ENCODE results near the gene OR51M1. TPM values are rescaled to one million over a fixed set of nuclear protein-coding genes. Genes with fewer than 3 reads are reported as not detected.
"Not testable (repeated sequence)": the region's sequence is repeated elsewhere in the genome, so short reads cannot be mapped to it uniquely, and the experiment has no call there.

The OR51M1 gene
- polyA plus RNA-seq (2013, experiment 1 of 2) = not detected
- polyA plus RNA-seq (2013, experiment 2 of 2) = not detected

- Histone ChIP-seq H3K79me1 (ENCODE audit: low read depth, low read length) (no peaks in the 10 kb centered on the region), H2AK5ac (ENCODE audit: low read depth, low read length) (no peak within 1 kb of the TSS), H3K4me3 (ENCODE audit: low read length in 2 of 2) (no peak within 1 kb of the TSS), H3K4me2 (ENCODE audit: insufficient read depth, low read length, poor library complexity, severe bottlenecking) (no peak within 1 kb of the TSS), H3K23ac (ENCODE audit: low read depth, low read length, poor library complexity) (no peak within 1 kb of the TSS), H4K8ac (ENCODE audit: low read depth, low read length) (no peak within 1 kb of the TSS), H3K36me3 (replicated peaks in 1 of 2; ENCODE audit: control insufficient read depth in 2 of 2, insufficient read depth in 2 of 2, low read length in 2 of 2) (no peaks in the 10 kb centered on the region), H4K91ac (ENCODE audit: low read depth, low read length, poor library complexity) (no peak within 1 kb of the TSS), H2BK15ac (ENCODE audit: low read length) (no peak within 1 kb of the TSS), H3K14ac (ENCODE audit: low read length) (no peak within 1 kb of the TSS), H3K4me1 (ENCODE audit: control insufficient read depth in 2 of 2, insufficient read depth in 1 of 2, low read depth in 1 of 2, low read length in 2 of 2) (peaks cover 0 to 2% of the 10 kb centered on the region in 2 donors), H3K27ac (replicated peaks; ENCODE audit: low read length) (no peak within 1 kb of the TSS), H3K9ac (ENCODE audit: low read depth, low read length, poor library complexity) (no peak within 1 kb of the TSS), H2BK12ac (ENCODE audit: low read length) (no peak within 1 kb of the TSS), H3K18ac (ENCODE audit: low read length) (peak within 1 kb of the TSS; percentile 1), H2AFZ (ENCODE audit: low read length) (no peak within 1 kb of the TSS), H3K9me3 (replicated peaks in 1 of 2; ENCODE audit: control insufficient read depth in 2 of 2, insufficient read depth in 1 of 2, low read depth in 1 of 2, low read length in 2 of 2) (no peaks in the 10 kb centered on the region), H3K4ac (ENCODE audit: low read length) (no peak within 1 kb of the TSS), H2BK120ac (ENCODE audit: low read depth, low read length) (no peak within 1 kb of the TSS), H2BK5ac (ENCODE audit: low read length) (no peak within 1 kb of the TSS), H3K27me3 (ENCODE audit: control insufficient read depth in 3 of 3, insufficient read depth in 3 of 3, low read depth in 1 of 3, low read length in 3 of 3) (no peaks in the 10 kb centered on the region)
- DNase-seq (ENCODE audit: low spot score) = no peak
- WGBS, 2 donors (ENCODE audit: extremely low coverage in 2 of 2, insufficient read length in 2 of 2, insufficient replicate concordance in 1 of 2) = no CpG with 5 or more reads among the region's 1 CpG
These were observed at the start of gene OR51M1 for GRCh38 chr11:5383576-5383975. OR51M1 (plus strand) TSS chr11:5383812; CDS start chr11:5389399, 5,587 bp downstream.

- no peak overlapping the region for H2BK12ac ChIP-seq (ENCODE audit: low read length)
- no peak overlapping the region for H2BK120ac ChIP-seq (ENCODE audit: low read depth, low read length)
- no peak overlapping the region for H3K27ac ChIP-seq (replicated peaks; ENCODE audit: low read length)
- H3K9me3 ChIP-seq (replicated peaks in 1 of 2; ENCODE audit: control insufficient read depth in 2 of 2, insufficient read depth in 1 of 2, low read depth in 1 of 2, low read length in 2 of 2) = no peaks in the 10 kb centered on the region
- no peak overlapping the region for H2BK5ac ChIP-seq (ENCODE audit: low read length)
- no peak overlapping the region for H3K4ac ChIP-seq (ENCODE audit: low read length)
- no peak overlapping the region for H3K9ac ChIP-seq (ENCODE audit: low read depth, low read length, poor library complexity)
- no peaks in the 10 kb centered on the region for H3K4me1 ChIP-seq (ENCODE audit: control insufficient read depth in 2 of 2, insufficient read depth in 1 of 2, low read depth in 1 of 2, low read length in 2 of 2)
- no peaks in the 10 kb centered on the region for H3K36me3 ChIP-seq (replicated peaks in 1 of 2; ENCODE audit: control insufficient read depth in 2 of 2, insufficient read depth in 2 of 2, low read length in 2 of 2)
- no peaks in the 10 kb centered on the region for H3K79me1 ChIP-seq (ENCODE audit: low read depth, low read length)
- no peak overlapping the region for H3K4me2 ChIP-seq (ENCODE audit: insufficient read depth, low read length, poor library complexity, severe bottlenecking)
- no peak for DNase-seq (ENCODE audit: low spot score)
- H3K4me3 ChIP-seq (ENCODE audit: low read length in 2 of 2) = no peak overlapping the region
- no peaks in the 10 kb centered on the region for H3K27me3 ChIP-seq (ENCODE audit: control insufficient read depth in 3 of 3, insufficient read depth in 3 of 3, low read depth in 1 of 3, low read length in 3 of 3)
- no peak overlapping the region for H4K91ac ChIP-seq (ENCODE audit: low read depth, low read length, poor library complexity)
- no peak overlapping the region for H2AK5ac ChIP-seq (ENCODE audit: low read depth, low read length)
- WGBS, 2 donors (ENCODE audit: extremely low coverage in 2 of 2, insufficient read length in 2 of 2, insufficient replicate concordance in 1 of 2) = no CpG with 5 or more reads among the region's 1 CpG
- H3K23ac ChIP-seq (ENCODE audit: low read depth, low read length, poor library complexity) = no peak overlapping the region
- H2AFZ ChIP-seq (ENCODE audit: low read length) = no peak overlapping the region
- no peak overlapping the region for H3K18ac ChIP-seq (ENCODE audit: low read length)
- no peak overlapping the region for H4K8ac ChIP-seq (ENCODE audit: low read depth, low read length)
- H2BK15ac ChIP-seq (ENCODE audit: low read length) = no peak overlapping the region
- no peak overlapping the region for H3K14ac ChIP-seq (ENCODE audit: low read length)
These were observed 48.4 kb upstream of the OR51M1 start for GRCh38 chr11:5335170-5335569.

- no peak overlapping the region for H3K4me2 ChIP-seq (ENCODE audit: insufficient read depth, low read length, poor library complexity, severe bottlenecking)
- no peak overlapping the region for H2AK5ac ChIP-seq (ENCODE audit: low read depth, low read length)
- no peak overlapping the region for H3K4me3 ChIP-seq (ENCODE audit: low read length in 2 of 2)
- no peaks in the 10 kb centered on the region for H3K4me1 ChIP-seq (ENCODE audit: control insufficient read depth in 2 of 2, insufficient read depth in 1 of 2, low read depth in 1 of 2, low read length in 2 of 2)
- H3K18ac ChIP-seq (ENCODE audit: low read length) = no peak overlapping the region
- no peak for DNase-seq (ENCODE audit: low spot score)
- H3K9ac ChIP-seq (ENCODE audit: low read depth, low read length, poor library complexity) = no peak overlapping the region
- H3K14ac ChIP-seq (ENCODE audit: low read length) = no peak overlapping the region
- no peak overlapping the region for H2AFZ ChIP-seq (ENCODE audit: low read length)
- no peak overlapping the region for H2BK5ac ChIP-seq (ENCODE audit: low read length)
- H3K9me3 ChIP-seq (replicated peaks in 1 of 2; ENCODE audit: control insufficient read depth in 2 of 2, insufficient read depth in 1 of 2, low read depth in 1 of 2, low read length in 2 of 2) = no peaks in the 10 kb centered on the region
- no peaks in the 10 kb centered on the region for H3K27me3 ChIP-seq (ENCODE audit: control insufficient read depth in 3 of 3, insufficient read depth in 3 of 3, low read depth in 1 of 3, low read length in 3 of 3)
- H3K23ac ChIP-seq (ENCODE audit: low read depth, low read length, poor library complexity) = no peak overlapping the region
- no peaks in the 10 kb centered on the region for H3K79me1 ChIP-seq (ENCODE audit: low read depth, low read length)
- no peak overlapping the region for H2BK12ac ChIP-seq (ENCODE audit: low read length)
- H3K4ac ChIP-seq (ENCODE audit: low read length) = no peak overlapping the region
- H3K27ac ChIP-seq (replicated peaks; ENCODE audit: low read length) = no peak overlapping the region
- no peaks in the 10 kb centered on the region for H3K36me3 ChIP-seq (replicated peaks in 1 of 2; ENCODE audit: control insufficient read depth in 2 of 2, insufficient read depth in 2 of 2, low read length in 2 of 2)
- no peak overlapping the region for H4K91ac ChIP-seq (ENCODE audit: low read depth, low read length, poor library complexity)
- no peak overlapping the region for H4K8ac ChIP-seq (ENCODE audit: low read depth, low read length)
- no peak overlapping the region for H2BK120ac ChIP-seq (ENCODE audit: low read depth, low read length)
- H2BK15ac ChIP-seq (ENCODE audit: low read length) = no peak overlapping the region
These were observed 47.3 kb upstream of the OR51M1 start for GRCh38 chr11:5336331-5336730.

GRCh38 chr11:5337253-5337652 lies 46.4 kb upstream of the OR51M1 start:
- not testable (repeated sequence) for H3K9me3 ChIP-seq (replicated peaks in 1 of 2; ENCODE audit: control insufficient read depth in 2 of 2, insufficient read depth in 1 of 2, low read depth in 1 of 2, low read length in 2 of 2); H3K4me1 ChIP-seq (ENCODE audit: control insufficient read depth in 2 of 2, insufficient read depth in 1 of 2, low read depth in 1 of 2, low read length in 2 of 2)
- WGBS, 2 donors (ENCODE audit: extremely low coverage in 2 of 2, insufficient read length in 2 of 2, insufficient replicate concordance in 1 of 2) = no CpG with 5 or more reads among the region's 1 CpG

More at GRCh38 chr11:5337253-5337652, 46.4 kb upstream of the OR51M1 start:
- not testable (repeated sequence) for H3K23ac ChIP-seq (ENCODE audit: low read depth, low read length, poor library complexity); H4K8ac ChIP-seq (ENCODE audit: low read depth, low read length); H2BK15ac ChIP-seq (ENCODE audit: low read length); H3K79me1 ChIP-seq (ENCODE audit: low read depth, low read length); H2AFZ ChIP-seq (ENCODE audit: low read length); H3K9ac ChIP-seq (ENCODE audit: low read depth, low read length, poor library complexity); H3K27me3 ChIP-seq (ENCODE audit: control insufficient read depth in 3 of 3, insufficient read depth in 3 of 3, low read depth in 1 of 3, low read length in 3 of 3); H2BK120ac ChIP-seq (ENCODE audit: low read depth, low read length); H3K4me3 ChIP-seq (ENCODE audit: low read length in 2 of 2); DNase-seq (ENCODE audit: low spot score); H3K4ac ChIP-seq (ENCODE audit: low read length); H3K4me2 ChIP-seq (ENCODE audit: insufficient read depth, low read length, poor library complexity, severe bottlenecking); H2AK5ac ChIP-seq (ENCODE audit: low read depth, low read length); H3K27ac ChIP-seq (replicated peaks; ENCODE audit: low read length); H3K18ac ChIP-seq (ENCODE audit: low read length); H3K14ac ChIP-seq (ENCODE audit: low read length); H2BK12ac ChIP-seq (ENCODE audit: low read length); H2BK5ac ChIP-seq (ENCODE audit: low read length); H4K91ac ChIP-seq (ENCODE audit: low read depth, low read length, poor library complexity); H3K36me3 ChIP-seq (replicated peaks in 1 of 2; ENCODE audit: control insufficient read depth in 2 of 2, insufficient read depth in 2 of 2, low read length in 2 of 2)
